Measurements from ENCODE around the gene GMDS.

The GMDS gene

DNA sequence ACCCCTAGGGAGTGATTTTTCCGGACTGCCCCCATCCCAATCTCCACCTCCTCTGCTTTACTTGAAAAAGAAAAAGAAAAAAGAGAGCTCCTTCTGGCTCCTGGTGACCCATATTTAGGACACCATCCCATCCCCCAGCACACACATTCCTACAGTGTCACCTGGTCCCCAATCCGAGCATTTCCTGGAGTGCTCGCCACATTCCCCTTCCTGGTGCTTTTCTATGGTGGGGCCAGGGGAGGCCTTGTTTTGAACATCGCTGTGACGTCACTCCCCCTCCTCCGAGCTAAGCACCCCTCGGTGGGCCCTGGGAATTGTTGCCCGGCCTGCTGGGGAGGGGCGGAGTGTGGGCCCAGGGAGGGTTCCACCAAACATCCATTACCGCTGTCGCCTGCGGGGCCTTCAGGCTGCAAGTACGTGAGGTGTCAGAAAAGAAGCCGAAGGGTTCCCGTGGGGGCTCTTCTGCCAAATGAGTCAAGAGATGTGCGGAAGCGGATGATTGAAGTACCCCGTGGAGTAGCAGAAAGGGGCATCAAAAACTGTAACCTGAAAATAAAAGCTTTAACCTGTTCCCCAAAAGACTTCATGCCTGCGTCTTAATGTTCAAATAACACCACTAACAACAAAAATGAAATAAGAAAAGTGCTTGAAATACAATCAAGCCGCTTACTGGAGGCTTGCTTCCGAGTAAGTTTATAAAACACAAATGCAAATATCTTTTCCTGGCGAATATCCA, 638.5 kb downstream of the GMDS start:
- no peak for DNase-seq

DNA sequence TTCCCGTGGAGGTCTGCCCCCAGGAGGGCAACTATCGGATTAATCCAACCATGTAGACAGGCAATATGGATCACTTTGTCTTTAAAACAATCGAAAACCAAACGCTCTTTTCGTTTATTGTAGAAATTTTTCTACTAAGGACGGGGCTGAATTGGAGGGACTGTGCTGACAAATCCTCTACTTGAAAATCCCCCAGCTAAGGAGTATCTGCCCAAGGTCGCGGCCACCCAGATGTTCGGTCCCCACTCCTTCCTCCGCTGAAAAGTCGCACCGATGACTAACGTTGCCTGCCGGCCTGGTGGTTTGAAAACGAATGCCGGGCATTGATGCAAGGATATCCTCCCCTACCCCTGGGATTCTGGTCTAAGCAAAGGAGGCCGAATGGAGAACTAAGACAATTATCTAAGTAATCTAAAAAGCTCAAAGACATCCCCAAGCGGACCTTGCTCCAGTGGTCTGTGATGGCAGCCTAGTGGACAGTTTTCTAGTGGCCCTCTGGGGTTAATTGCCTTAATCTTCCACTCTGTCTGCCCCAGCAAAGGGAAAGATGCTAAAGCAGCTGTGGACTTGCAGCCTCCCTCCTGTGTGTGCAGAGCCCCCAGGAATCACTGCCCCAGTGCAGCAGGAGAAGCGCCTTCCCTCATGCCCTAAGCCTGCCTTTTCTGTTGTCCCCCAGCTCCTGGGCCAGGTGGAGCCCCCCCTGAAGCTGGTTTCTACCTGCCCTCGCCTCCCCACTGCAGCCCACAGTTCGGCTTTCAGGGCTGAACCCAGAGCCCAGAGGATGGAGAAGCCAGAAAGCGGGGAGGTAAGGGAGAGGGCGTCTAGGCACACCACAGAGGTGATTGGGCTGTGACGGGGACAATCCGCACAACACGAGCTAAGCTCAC, 639.3 kb downstream of the GMDS start:
- no peak for DNase-seq

DNA sequence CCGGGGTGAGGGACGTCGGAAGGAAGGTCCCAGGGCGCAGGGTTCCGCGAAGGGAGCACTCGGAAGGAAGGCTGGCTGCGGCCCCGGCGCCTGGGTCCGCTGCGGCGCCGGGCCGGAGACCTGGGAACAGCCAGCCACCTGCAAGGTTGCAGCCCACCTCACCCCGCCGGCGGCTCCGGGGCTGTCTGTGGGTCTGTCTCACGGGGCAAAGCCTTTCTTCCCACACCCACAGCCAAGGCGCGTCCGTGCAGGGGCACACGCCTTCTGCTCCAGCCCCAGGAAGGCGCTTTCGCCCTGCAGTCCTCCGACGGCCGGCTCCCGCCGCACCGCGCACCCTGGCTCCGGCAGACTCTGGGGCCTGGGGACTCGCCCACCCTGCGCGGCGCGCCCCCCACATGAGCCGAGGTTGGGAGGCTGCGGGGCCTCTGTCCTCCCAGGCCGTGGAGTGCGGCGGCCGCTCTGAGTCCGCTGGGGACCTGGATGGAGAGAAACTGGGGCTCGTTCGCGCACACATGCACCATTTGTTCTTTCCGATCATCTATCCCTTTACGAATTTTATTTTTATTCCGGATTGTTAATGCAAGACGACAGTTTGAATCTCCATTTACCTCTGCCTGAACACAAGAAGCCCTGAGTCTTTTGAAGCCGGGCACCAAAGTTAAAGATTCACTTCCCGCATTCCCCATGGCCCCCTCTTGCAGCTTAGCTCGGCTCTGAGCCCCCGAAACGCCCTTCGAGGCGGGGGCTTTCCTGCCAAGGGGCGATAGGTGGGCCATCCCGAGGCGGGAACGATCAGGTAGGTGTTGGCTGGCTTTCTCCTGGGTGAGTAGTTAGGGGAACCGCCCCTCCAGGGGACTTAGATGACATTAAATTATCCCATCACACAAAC, 640.2 kb downstream of the GMDS start:
- no peak for DNase-seq

DNA sequence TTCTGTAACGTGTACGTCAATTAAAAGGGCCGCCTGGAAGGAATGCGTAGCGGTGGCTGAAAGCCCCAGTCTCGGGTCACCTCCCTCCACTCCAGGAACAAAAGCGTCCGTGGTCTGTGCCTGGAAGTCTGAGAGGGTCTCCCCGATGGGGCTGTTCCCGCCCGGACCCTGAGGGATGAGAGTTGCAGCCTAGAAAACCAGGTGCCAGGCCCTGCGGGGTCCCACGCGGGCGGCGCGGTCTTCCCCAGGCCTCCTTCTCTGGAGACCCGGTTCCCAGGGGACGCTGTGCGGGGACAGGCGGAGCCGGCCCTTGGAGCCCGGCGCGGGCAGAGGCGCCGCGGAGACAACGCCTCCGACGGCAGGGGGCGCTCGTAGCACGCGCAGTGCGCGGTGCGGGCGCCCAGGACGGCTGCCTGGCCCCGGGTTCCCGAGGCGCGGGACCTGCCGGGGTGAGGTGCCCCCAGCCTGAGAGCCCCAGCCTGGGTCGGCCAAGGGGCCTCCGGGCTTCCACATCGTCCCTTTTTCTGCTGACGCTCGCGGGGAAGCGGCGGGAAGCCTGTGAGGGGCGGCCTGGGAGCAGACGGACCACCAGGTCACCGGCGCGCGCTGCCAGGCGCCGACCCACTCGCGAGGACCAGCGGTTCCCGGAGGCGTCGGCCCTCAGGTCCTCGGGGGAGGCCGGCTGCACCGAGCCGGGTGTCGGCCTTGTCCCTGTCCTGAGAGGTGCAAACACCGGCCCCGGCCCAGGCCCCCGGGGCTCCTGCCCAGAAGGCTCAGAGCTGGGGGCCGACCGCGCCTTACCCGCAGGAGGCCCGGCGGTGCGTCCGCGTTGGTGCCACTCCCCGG, 641.0 kb downstream of the GMDS start:
- DNase-seq, result peak; percentile 57

DNA sequence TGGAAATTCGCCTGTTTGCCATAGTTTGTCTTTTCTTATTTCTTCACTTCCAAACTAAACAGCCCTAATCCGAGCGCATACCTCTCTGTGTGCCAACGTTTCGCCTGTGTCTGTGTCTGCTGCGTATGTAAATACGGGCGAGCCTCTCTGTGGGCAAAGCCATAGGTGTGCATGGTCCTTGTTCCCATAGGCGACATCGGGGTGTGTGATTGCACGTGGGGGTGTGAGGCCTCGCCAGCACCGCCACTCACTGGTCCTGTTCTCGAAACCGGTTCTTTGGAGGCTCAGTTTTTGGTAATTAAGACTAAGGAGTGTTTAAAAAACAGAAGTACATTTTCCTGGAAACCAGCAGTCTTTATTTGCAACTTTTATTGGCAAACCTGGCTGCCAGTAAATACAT, 641.7 kb downstream of the GMDS start:
- DNase-seq, result no peak

DNA sequence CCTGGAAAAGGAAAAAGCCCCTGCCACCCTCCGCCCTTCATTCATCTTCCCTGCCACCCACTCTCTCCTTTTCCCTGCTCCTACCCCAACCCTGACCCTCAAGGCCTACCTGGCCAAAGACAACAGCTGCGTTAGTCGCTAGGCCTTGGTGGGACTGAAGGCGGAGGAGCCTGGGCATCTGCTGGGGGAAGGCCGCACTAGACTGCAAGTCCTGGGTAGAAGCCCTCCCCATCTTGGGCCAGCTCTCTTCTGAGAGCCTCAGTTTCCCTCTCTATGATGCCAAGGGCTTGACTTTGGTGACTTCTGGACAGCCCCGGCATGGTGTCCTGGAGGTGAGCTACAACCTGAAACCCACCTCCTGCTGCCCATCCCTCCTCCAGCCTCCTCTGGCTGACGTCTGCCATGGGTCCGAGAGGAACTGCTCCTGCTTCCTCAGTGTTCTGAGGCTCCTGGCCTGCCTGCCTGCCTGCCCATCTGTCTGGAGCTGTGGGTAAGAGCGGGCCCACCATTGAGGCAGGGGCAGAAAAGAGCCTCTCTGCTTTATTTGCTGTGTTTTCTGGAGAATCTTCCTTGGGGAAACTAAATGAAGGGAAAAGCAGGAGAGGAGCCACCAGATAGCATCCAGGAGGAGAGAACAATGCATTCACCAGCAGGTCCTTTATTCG, 643.2 kb downstream of the GMDS start:
- no peak for DNase-seq

DNA sequence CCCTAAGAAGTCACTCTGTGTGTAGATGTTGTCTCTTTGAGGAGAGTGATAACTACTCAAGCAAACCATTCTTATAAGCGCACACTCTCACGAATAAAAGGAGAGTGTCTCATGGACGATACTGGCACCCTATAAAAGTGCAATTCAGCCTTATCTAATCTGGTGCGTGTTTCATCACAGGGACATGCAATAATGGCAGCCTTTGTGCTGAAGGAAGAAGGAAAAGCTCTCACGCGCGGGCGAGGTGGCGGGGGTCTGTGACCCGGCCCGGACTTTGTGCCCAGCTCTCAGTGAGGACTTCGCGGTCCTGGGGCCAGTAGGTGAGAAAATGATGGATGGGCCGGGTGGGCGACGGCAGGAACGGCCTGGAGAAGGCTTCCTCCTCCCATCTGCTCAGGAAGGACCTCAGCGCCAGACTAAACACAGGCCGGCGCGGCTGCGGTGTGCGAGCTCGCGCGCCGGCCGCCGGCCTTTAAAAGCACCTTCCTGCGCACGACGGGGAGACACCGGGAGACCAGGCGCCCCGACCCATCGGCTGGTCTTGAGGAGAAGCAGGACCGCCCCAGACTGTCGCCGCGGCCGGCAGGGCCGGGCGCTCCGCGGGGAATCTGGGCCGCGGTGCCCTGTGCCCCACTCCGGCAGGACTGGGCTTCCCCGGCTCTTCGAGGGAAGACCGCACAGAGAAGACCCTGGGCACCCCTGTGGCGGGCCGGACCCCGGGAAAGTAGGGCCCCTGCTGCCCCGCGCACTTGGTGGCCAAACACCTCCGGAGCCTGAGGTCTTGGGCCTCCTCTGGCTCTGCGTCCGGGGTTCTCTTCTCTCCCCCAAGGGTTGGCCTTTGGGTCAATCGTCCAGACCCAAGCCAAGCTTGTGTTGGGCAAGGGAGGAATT, 644.0 kb downstream of the GMDS start:
- no peak for DNase-seq

DNA sequence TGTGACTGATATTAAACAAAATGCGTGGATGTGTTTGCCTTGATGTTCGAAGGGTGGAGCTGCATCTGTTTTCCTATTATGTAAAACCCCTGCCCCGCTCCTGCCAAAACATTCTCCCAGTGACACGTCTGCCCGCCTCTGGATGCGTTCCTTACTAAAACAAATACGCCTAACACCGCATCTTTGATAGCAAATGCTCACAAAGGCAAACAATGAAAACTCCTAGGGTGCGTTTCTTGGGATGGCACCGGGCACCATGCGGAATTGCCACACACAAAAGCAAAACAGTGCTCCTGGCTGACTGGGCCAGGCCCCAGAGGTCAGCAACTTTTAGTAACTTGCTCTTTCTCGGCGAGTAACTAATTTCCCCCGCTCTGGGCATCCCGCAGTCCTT, 644.6 kb downstream of the GMDS start:
- no peak for DNase-seq

DNA sequence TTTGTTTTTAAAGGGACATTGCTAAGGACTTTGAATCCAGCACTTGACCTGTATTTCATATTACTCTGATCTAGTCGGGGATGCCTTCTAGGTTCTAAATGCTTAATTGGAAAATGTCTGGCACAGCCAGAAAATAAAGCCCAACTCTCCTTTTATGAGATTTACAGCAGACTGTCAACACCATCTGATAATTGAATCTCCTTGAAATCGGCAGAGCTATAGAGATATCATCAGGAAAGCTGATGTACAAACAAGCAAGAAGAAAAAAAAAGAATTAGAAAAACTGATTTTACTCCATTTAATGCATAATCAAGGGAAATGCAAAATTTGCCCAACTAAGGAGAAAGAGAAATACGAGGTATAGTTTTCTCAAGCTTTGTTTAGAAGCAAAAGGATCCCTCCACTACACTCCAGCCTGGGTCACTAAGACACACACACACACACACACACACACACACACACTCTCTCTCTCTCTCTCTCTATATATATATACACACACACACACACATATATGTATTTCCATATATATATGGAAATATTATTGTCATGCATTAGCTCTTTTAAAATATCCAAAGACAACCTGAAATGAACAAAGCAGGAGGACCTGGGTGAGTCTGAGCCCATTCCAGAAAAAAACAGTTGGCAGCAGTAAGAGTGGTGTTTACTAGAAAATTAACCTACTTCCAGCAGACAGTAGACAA, 645.2 kb downstream of the GMDS start:
- DNase-seq, result no peak

DNA sequence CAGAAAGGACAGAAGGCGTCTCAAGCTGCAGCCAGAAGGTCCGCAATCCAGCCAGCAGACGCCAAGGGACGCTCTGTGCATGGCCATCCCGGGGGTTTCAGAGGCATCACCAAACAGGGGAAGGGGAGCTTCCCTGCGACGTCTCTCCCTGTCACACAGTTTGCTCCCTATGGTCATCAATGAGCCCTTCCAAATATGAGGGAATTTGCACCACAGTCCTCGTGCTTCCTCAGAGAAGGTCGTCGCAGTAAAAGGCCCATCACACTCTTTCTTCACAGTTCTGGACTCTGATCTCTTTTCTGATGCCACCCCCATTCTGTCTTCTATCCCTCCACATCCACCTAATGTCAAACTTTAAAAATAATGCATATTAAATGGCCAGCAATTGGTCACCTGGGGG, 645.9 kb downstream of the GMDS start:
- no peak for DNase-seq

DNA sequence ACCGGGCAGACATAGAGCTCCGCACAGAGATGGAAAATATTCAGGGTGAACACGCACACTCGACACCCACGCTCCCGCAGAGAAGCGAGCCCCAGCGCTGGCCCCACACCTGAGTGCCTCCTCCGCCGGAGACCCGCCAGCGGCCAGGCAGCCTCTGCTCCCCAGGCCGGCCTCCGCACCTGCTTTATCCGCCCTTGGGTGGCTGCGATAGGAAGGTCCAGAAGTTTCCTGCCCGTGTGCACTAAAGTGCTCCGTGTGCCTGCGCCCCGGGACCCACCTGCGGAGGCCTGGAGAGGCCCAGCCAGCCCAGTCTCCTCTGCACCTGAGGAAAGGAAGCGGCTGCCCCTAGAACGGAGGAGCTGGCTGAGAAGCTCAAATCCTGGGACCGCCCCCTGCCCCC, 646.5 kb downstream of the GMDS start:
- no peak for DNase-seq

DNA sequence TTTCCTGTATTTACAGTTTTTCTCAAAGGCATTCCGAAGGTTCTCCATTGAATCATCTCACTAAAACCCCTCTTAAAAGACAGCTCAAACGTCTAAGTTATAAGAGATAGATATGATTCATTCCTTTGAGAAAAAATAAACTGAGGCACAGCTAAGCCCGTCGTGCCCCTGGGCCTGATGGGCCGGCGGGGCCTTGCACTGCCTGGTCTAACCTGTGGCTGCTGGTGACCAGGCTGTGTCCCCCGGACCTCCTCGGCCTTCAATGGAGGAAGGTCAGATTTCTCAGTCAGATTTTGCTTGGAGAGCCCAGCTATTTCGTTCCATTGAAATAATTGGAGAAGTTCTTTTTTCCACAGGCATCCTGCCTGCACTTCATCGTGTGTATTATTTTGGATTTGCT, 647.0 kb downstream of the GMDS start:
- DNase-seq, result no peak

DNA sequence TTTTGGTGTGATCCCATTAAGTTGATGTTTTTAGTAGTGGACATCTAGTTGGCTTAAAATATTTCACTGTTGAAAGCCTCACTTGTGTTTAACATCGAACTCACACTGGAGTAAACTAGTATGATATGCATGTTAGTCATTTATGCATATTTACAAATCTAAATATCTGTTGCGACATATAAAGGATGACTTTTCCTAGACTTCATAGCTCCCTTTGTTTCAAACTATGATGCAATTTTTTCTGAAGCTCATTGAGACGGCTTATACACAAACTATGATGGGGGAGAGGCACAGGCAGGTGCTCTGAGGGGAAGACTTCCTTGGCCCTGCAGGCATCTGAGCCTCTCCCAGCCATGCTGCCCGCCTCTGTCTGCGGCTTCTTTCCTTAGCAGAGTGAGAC, 647.5 kb downstream of the GMDS start:
- no peak for DNase-seq

DNA sequence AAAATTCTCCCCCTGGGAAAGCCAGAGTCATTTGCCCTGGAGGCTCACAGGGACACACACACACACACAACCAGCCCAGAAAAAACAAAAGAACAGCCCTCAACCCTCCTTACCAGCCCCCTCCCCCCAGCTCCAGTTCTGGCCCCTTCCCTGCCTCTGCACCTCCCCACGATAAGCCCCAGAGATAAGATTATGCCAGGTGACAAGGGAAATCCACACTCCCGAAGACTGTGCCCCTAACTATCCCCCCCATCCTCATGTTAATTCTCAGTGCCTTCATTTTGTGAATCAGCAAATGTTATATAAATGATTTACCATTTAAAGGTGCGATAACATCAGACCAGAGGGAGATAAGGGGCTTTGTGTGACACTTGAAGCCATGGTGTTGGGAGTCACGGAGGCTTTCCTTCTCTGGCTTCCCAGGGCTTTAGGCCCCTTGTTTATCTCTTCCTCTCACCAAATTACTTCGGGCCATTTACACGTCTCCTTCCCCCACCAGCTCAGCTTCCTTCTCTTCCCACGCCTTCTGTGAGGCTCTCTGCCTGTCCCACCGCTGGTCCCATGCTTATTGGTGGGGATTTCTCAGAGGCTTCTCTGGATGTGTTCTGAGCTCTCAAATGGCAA, 648.2 kb downstream of the GMDS start:
- no peak for DNase-seq

DNA sequence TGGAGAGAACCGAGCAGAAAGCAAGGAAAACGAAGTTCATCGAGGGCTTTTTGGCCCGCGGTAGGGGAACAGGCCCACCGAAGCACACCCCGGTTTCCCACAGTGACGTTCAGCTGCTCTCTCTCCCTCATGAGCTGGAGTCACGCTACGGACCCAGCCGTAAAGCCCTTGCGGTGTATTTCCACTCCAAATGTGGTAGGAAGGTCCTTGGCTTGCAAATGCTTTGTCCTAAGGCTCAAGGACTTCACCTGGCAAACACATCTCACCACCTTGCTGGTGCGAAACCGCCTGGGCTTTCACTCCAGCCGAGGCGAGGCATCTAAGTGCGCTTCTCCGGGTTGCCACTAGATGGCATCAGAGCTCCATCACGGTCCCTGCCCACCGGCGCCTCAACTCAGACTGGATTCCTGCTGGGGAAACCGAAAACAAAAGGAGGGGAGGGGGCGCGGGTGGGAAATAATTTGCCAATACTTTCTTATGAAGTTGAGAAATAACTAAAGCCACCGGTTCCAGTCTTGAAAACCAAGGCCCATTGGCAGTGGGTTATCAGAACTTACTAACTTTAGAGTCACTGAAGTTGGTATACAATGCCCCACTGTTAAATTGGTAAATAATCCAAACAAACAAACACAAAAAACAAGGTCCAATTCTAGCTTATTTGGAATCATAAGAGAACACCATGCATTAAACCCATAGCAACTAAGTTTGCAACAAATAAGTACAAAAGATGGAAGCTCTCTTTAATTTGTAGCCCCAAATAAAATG, 649.1 kb downstream of the GMDS start:
- peak; percentile 58 for DNase-seq

DNA sequence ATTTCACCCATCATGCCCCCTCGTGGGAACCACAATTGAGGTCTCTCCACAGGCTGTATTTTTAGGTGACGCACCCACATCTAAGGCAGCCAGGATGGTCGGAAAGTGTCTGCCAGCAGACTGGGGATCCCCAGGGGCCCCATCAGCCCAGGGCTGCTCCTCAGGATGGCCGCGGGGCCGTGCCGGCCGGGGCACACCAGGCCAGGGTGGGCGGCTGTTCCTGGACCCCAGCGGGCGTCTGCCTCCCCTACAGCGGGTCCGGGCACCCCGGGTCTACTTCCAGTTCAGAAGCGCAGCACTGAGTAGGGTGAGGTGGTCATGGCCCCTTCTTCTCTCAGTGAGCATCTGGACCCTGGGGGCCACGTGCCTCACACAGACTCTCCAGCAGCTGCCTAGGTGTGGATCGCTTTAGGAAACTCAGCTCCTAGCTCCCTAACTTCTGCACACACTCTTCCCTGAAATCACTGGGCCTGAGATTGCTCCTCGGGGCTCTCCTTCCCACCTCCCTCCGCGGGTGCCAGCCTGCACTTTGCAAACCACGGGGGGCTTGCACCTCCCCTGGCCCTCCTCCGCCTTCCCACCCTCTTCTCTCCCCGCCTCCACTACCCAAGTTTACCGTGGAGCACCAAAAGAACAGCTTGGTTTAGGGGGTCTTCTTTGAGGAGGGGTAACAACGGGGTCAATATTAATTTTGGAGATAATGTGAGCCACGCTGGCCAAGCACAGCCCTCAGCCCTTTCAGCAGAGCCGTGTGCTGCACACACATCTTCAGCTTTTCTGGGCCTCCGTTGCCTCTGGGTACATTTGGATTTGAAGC, 649.9 kb downstream of the GMDS start:
- DNase-seq, result no peak

DNA sequence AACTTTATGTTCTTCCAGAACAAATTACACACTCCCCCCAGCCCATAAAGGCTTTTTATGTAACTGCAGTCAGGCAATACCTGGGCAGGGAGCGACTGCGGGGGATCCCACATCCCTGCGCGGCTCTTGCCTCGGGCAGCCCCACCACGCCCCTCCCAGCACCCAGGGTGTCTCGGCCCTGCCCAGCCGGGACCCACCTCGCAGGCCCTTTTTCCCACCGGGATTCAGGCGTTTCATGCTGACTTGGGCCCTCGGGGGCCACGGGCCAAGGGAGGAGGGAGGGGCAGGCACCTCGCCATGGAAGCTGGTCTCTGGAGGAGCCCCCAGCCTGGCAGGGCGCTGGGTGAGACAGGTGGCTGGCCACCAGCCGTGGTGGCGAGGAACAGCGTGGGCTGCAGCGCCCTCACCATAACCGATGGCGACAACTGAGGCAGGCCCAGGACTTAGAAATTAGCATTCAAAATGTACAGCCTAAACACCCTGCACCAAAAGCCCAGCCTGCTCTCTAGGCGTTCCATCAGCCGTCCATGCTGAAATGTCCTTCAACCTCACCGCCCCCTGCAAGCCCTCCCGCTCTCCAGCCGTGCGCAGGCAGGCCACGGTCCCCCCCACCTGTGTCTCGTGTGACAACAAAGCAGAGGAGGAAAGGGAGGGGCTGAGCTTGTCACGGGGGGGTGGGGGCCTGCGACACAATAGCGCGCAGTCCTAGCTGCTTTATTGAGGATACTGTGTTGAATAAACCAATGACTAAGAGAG, 650.8 kb downstream of the GMDS start:
- DNase-seq, result no peak
